H9 (cell line): Measurements from ENCODE around the gene TXNDC11. TPM values are rescaled to one million over a fixed set of nuclear protein-coding genes. Genes with fewer than 3 reads are reported as not detected.

Experiments
- DNase-seq: peaks from one replicate; pipeline ENCODE4 v3.0.0-alpha.2; 2017
- H2AFZ ChIP-seq: one replicate; pipeline ENCODE4 v1.6.1; 2013; ENCODE audit warnings: mild to moderate bottlenecking, low read length, control low read depth, moderate library complexity
- H2AK5ac ChIP-seq: 2 replicates; pipeline ENCODE4 v1.6.1; 2013; ENCODE audit warnings: low read length, control low read depth, mixed read lengths; ENCODE audit not compliant: insufficient read length
- H2BK120ac ChIP-seq: one replicate; pipeline ENCODE4 v1.6.1; 2013; ENCODE audit warnings: low read depth, mild to moderate bottlenecking, low read length, control low read depth, inconsistent platforms; ENCODE audit not compliant: poor library complexity, severe bottlenecking
- H2BK12ac ChIP-seq: 2 replicates; pipeline ENCODE4 v1.6.1; 2013; ENCODE audit warnings: low read length, control low read depth, mixed read lengths, low read depth; ENCODE audit not compliant: insufficient read length
- H2BK15ac ChIP-seq: 2 replicates; pipeline ENCODE4 v1.6.1; 2013; ENCODE audit warnings: low read depth, low read length, control low read depth
- H2BK20ac ChIP-seq: one replicate; pipeline ENCODE4 v1.6.1; 2013; ENCODE audit warnings: low read depth, mild to moderate bottlenecking, low read length, control low read depth, inconsistent platforms; ENCODE audit not compliant: poor library complexity, severe bottlenecking
- H2BK5ac ChIP-seq: 2 replicates; pipeline ENCODE4 v1.6.1; 2013; ENCODE audit warnings: low read length, control low read depth, mixed read lengths; ENCODE audit not compliant: insufficient read length
- H3K14ac ChIP-seq: 2 replicates; pipeline ENCODE4 v1.6.1; 2013; ENCODE audit warnings: low read length, control low read depth; ENCODE audit not compliant: insufficient read depth
- H3K18ac ChIP-seq: 2 replicates; pipeline ENCODE4 v1.6.1; 2013; ENCODE audit warnings: low read depth, mild to moderate bottlenecking, mixed read lengths, low read length, control low read depth; ENCODE audit not compliant: insufficient read length
- H3K23ac ChIP-seq: 2 replicates; pipeline ENCODE4 v1.6.1; 2013; ENCODE audit warnings: low read length, control low read depth, mixed read lengths, low read depth; ENCODE audit not compliant: insufficient read length
- H3K23me2 ChIP-seq: 2 replicates; pipeline ENCODE4 v1.6.1; 2013; ENCODE audit warnings: low read depth, mild to moderate bottlenecking, mixed read lengths, low read length, control low read depth; ENCODE audit not compliant: insufficient read length, poor library complexity, severe bottlenecking
- H3K27ac ChIP-seq: 2 replicates; pipeline ENCODE4 v1.5.1; 2013; ENCODE audit warnings: low read length, control low read depth, mixed read lengths, low read depth; ENCODE audit not compliant: insufficient read length
- H3K27me3 ChIP-seq: 2 replicates; pipeline ENCODE4 v1.6.1; 2013; ENCODE audit warnings: low read length, control low read depth, inconsistent platforms; ENCODE audit not compliant: insufficient read depth
- H3K4ac ChIP-seq: 2 replicates; pipeline ENCODE4 v1.6.1; 2013; ENCODE audit warnings: low read depth, mild to moderate bottlenecking, control low read depth, inconsistent platforms, low read length, moderate library complexity
- H3K4me1 ChIP-seq: 2 replicates; pipeline ENCODE4 v1.6.1; 2013; ENCODE audit warnings: low read length, control low read depth, inconsistent platforms; ENCODE audit not compliant: insufficient read depth
- H3K4me2 ChIP-seq: 2 replicates; pipeline ENCODE4 v1.6.1; 2013; ENCODE audit warnings: low read length, control low read depth, mixed read lengths; ENCODE audit not compliant: insufficient read length, insufficient read depth
- H3K56ac ChIP-seq: 2 replicates; pipeline ENCODE4 v1.6.1; 2013; ENCODE audit warnings: low read depth, mild to moderate bottlenecking, mixed read lengths, low read length, control low read depth; ENCODE audit not compliant: insufficient read length
- H3K79me1 ChIP-seq: 2 replicates; pipeline ENCODE4 v1.6.1; 2013; ENCODE audit warnings: low read depth, mild to moderate bottlenecking, moderate library complexity, low read length, control low read depth, inconsistent platforms; ENCODE audit not compliant: insufficient read depth, poor library complexity, severe bottlenecking
- H3K79me2 ChIP-seq: 2 replicates; pipeline ENCODE4 v1.6.1; 2013; ENCODE audit warnings: low read length, control low read depth, inconsistent platforms; ENCODE audit not compliant: insufficient read depth
- H3K9ac ChIP-seq: 2 replicates; pipeline ENCODE4 v1.6.1; 2013; ENCODE audit warnings: low read length, control low read depth, mixed read lengths; ENCODE audit not compliant: insufficient read length; ENCODE audit errors: extremely low read depth
- H3K9me3 ChIP-seq: one replicate; pipeline ENCODE4 v1.6.1; 2013; ENCODE audit warnings: low read depth, low read length, inconsistent platforms; ENCODE audit not compliant: control insufficient read depth
- H3T11ph ChIP-seq: one replicate; pipeline ENCODE4 v1.6.1; 2013; ENCODE audit warnings: mild to moderate bottlenecking, low read length, control low read depth, inconsistent platforms
- H4K20me1 ChIP-seq: one replicate; pipeline ENCODE4 v1.6.1; 2013; ENCODE audit not compliant: control insufficient read depth, insufficient read length, insufficient read depth
- H4K5ac ChIP-seq: 2 replicates; pipeline ENCODE4 v1.6.1; 2013; ENCODE audit warnings: low read depth, mild to moderate bottlenecking, mixed read lengths, low read length, control low read depth; ENCODE audit not compliant: insufficient read length
- H4K8ac ChIP-seq: replicated peaks from 2 replicates; pipeline ENCODE4 v1.6.1; 2013; ENCODE audit warnings: low read length, control low read depth, mixed read lengths, low read depth; ENCODE audit not compliant: insufficient read length
- H4K91ac ChIP-seq: 2 replicates; pipeline ENCODE4 v1.6.1; 2013; ENCODE audit warnings: low read depth, mild to moderate bottlenecking, moderate library complexity, mixed read lengths, low read length, control low read depth; ENCODE audit not compliant: insufficient read length
- H3K27ac Mint-ChIP-seq, 3 experiments: 2 replicates in 2 of 3; 3 replicates in 1 of 3; pipeline ENCODE4 v1.8.0; 2020 to 2021; ENCODE audit warnings: mixed read lengths in 3 of 3, mild to moderate bottlenecking in 1 of 3, moderate library complexity in 1 of 3
- H3K27me3 Mint-ChIP-seq: 2 replicates; pipeline ENCODE4 v1.8.0; 2021; ENCODE audit warnings: low read depth, mild to moderate bottlenecking, moderate library complexity, mixed read lengths
- H3K36me3 Mint-ChIP-seq, 3 experiments: 2 replicates in 2 of 3; 3 replicates in 1 of 3; pipeline ENCODE4 v1.8.0; 2020 to 2021; ENCODE audit warnings: low read depth in 3 of 3, mixed read lengths in 3 of 3; ENCODE audit not compliant: insufficient read depth in 1 of 3
- H3K4me1 Mint-ChIP-seq, 2 experiments: 2 replicates each; pipeline ENCODE4 v1.8.0; 2020; ENCODE audit warnings: mixed read lengths in 2 of 2
- H3K4me3 Mint-ChIP-seq, 2 experiments: 2 replicates in 1 of 2; 3 replicates in 1 of 2; pipeline ENCODE4 v1.8.0; 2020 to 2021; ENCODE audit warnings: mild to moderate bottlenecking in 2 of 2, mixed read lengths in 2 of 2, moderate library complexity in 1 of 2
- H3K9me3 Mint-ChIP-seq, 2 experiments: 2 replicates in 1 of 2; 3 replicates in 1 of 2; pipeline ENCODE4 v1.8.0; 2020; ENCODE audit warnings: mild to moderate bottlenecking in 2 of 2, mixed read lengths in 2 of 2, moderate library complexity in 1 of 2
- WGBS: extraction: QIAGEN DNeasy Blood & Tissue Kit; methylation state at CpG from one replicate; pipeline ENCODE4 v1.1.7; 2013; ENCODE audit warnings: missing lambda C conversion rate, low lambda C conversion rate, mixed read lengths; ENCODE audit not compliant: insufficient read length; ENCODE audit errors: extremely low coverage; 5-methylcytosine and 5-hydroxymethylcytosine counted together
- total RNA-seq: library from RNA; stranded (reverse); gene quantifications from 2 replicates; pipeline ENCODE4 v1.2.1, GENCODE V29; 2021
- TF ChIP-seq, protein P1 (sequence below): fragments of 200-600 bp; sonication (generic); conservative IDR thresholded peaks from 3 replicates; pipeline ENCODE4 v1.8.0; 2021; ENCODE audit warnings: antibody characterized with exemption, mild to moderate bottlenecking

The TXNDC11 gene
- total RNA-seq, 1 experiment from 2014 or later: 12.2 TPM

DNA sequence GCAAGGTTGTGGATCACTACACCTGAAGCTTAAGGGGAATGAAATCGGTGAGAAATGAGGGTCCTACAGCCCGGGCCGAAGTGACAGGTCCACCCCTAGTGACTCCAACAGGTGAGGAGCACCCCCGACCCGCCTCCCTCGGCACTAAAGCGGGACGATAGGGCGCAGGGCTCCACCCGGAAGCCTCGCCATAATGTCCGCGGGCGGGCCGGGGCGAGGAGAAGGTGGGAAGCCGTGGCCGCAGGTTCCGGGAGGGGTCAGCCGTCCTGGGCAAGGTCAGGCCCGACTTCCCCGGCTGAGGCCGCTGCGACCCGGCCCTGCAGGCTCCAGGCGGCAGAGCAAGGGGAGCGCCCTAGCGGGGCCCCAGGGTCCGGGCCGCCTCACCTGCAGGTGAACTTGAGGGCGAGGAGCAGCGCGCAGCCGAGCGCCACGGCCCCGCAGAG lies 543 bp downstream of the TXNDC11 start:
- H3K27me3 Mint-ChIP-seq: no peaks in the 10 kb centered on the region
- no peak overlapping the region for H3K23ac ChIP-seq
- no peak overlapping the region for H3K4ac ChIP-seq
- no peak overlapping the region for H2AK5ac ChIP-seq
- TF ChIP-seq, protein P1, sequence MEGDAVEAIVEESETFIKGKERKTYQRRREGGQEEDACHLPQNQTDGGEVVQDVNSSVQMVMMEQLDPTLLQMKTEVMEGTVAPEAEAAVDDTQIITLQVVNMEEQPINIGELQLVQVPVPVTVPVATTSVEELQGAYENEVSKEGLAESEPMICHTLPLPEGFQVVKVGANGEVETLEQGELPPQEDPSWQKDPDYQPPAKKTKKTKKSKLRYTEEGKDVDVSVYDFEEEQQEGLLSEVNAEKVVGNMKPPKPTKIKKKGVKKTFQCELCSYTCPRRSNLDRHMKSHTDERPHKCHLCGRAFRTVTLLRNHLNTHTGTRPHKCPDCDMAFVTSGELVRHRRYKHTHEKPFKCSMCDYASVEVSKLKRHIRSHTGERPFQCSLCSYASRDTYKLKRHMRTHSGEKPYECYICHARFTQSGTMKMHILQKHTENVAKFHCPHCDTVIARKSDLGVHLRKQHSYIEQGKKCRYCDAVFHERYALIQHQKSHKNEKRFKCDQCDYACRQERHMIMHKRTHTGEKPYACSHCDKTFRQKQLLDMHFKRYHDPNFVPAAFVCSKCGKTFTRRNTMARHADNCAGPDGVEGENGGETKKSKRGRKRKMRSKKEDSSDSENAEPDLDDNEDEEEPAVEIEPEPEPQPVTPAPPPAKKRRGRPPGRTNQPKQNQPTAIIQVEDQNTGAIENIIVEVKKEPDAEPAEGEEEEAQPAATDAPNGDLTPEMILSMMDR: no peak
- H2BK120ac ChIP-seq: no peak overlapping the region
- H4K8ac ChIP-seq: no peak overlapping the region
- H4K20me1 ChIP-seq: no peaks in the 10 kb centered on the region
- peak overlapping the region; percentile 83 to 97 for H3K4me3 Mint-ChIP-seq
- WGBS: no CpG with 5 or more reads among the region's 37 CpGs
- no peak overlapping the region for H3T11ph ChIP-seq
- peak overlapping the region; percentile 27 for H3K14ac ChIP-seq
- H2BK20ac ChIP-seq: no peak overlapping the region
- H3K79me1 ChIP-seq: peaks cover 4% of the 10 kb centered on the region
- H3K4me2 ChIP-seq: peak overlapping the region; percentile 58
- H2BK5ac ChIP-seq: no peak overlapping the region
- no peak overlapping the region for H4K91ac ChIP-seq
- H2AFZ ChIP-seq: no peak overlapping the region
- H3K9me3 Mint-ChIP-seq: no peaks in the 10 kb centered on the region
- peak overlapping the region; percentile 6 to 95 (median 80); a peak in 5 of 7 replicates for H3K27ac Mint-ChIP-seq
- H3K4me1 Mint-ChIP-seq: peaks cover 25 to 26% of the 10 kb centered on the region in 2 experiments
- peaks cover 0 to 7% (median 2%) of the 10 kb centered on the region in 3 experiments; a peak in 3 of 7 replicates for H3K36me3 Mint-ChIP-seq
- H2BK12ac ChIP-seq: no peak overlapping the region
- no peak overlapping the region for H3K18ac ChIP-seq
- no peaks in the 10 kb centered on the region for H3K4me1 ChIP-seq
- H3K56ac ChIP-seq: no peak overlapping the region
- no peak overlapping the region for H4K5ac ChIP-seq
- H3K27ac ChIP-seq: no peak overlapping the region
- no peaks in the 10 kb centered on the region for H3K9me3 ChIP-seq
- peak; percentile 50 for DNase-seq
- H2BK15ac ChIP-seq: no peak overlapping the region
- 0 out of 2 replicates have a peak, but pooled peaks cover 4% of the 10 kb centered on the region for H3K79me2 ChIP-seq
- peak overlapping the region; percentile 61 for H3K9ac ChIP-seq
- peaks cover 6% of the 10 kb centered on the region for H3K23me2 ChIP-seq
- H3K27me3 ChIP-seq: no peaks in the 10 kb centered on the region
